Peyer's patch (tissue), 4 donors: ENCODE results near the gene SLC25A14. TPM values are rescaled to one million over a fixed set of nuclear protein-coding genes. Genes with fewer than 3 reads are reported as not detected.

ENCODE experiments used
- DNase-seq, 3 donors: peaks; one replicate each; pipeline ENCODE4 v3.0.0-alpha.2; 2017 to 2019
- H3K27ac ChIP-seq, 4 donors: fragments of 200-600 bp; sonication (generic); one replicate each; pipeline ENCODE4 v1.5.1; 2016 to 2019
- H3K27me3 ChIP-seq, 2 donors: fragments of 200-600 bp; sonication (generic); one replicate each; pipeline ENCODE4 v1.5.1; 2019
- H3K36me3 ChIP-seq, 3 donors: fragments of 200-600 bp; sonication (generic); one replicate each; pipeline ENCODE4 v1.5.1; 2016 to 2019
- H3K4me1 ChIP-seq, 4 donors: fragments of 200-600 bp; sonication (generic); one replicate each; pipeline ENCODE4 v1.5.1; 2016 to 2019
- H3K4me3 ChIP-seq, 4 donors: fragments of 200-600 bp; sonication (generic); 1 replicate in 3 of 4; 2 replicates in 1 of 4; pipeline ENCODE4 v1.5.1; 2016 to 2019; ENCODE audit warnings: mild to moderate bottlenecking in 1 of 4
- H3K9me3 ChIP-seq, 4 donors: fragments of 200-600 bp; sonication (generic); one replicate each; pipeline ENCODE4 v1.5.1; 2016 to 2019; ENCODE audit warnings: mild to moderate bottlenecking in 1 of 4
- POLR2A ChIP-seq, 2 donors: fragments of 450-650 bp; IDR thresholded peaks; one replicate each; pipeline ENCODE4 v1.5.1; 2017; ENCODE audit warnings: antibody characterized with exemption in 2 of 2, mild to moderate bottlenecking in 2 of 2, moderate library complexity in 2 of 2
- total RNA-seq, 4 donors: library from RNA; depleted of rRNA; stranded (reverse); fragments of >200 nt; gene quantifications; one replicate each; pipeline ENCODE4 v1.1.0, GENCODE V29; 2016
- TF ChIP-seq, protein P1 (sequence below), 6 experiments: fragments of 450-650 bp in 4 of 6; fragments of 200-600 bp in 2 of 6; sonication (generic) in 1 of 6; IDR thresholded peaks; one replicate each; pipeline ENCODE4 v1.5.1; 2017 to 2019; ENCODE audit warnings: antibody characterized with exemption in 6 of 6, mild to moderate bottlenecking in 3 of 6, moderate library complexity in 1 of 6

SLC25A14 gene
- total RNA-seq, 4 donors from 2014 or later: 3.5 to 13.2 (median 11.1) TPM; not detected in 1

DNA sequence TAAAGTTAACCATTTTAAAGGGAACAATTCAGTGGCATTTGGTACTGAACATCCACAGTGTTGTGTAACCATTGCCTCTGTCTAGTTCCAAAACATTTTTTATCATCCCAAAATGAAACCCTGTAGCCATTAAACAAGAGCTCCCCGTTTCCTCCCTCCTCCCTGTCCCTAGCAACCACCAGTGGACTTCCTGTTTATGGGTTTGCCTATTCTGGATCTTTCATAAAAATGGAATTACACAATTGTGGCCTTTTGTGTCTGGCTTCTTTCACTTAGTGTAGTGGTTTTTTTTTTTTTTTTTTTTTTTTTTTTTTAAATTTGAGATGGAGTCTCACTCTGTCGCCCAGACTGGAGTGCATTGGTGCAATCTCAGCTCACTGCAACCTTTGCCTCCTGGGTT, 73.7 kb downstream of the SLC25A14 start:
- Histone ChIP-seq H3K27me3 (no peaks in the 10 kb centered on the region), H3K9me3 (no peaks in the 10 kb centered on the region), H3K4me3 (no peak overlapping the region), H3K27ac (no peak overlapping the region), H3K4me1 (no peaks in the 10 kb centered on the region), H3K36me3 (peaks cover 0 to 8% (median 0%) of the 10 kb centered on the region in 3 donors)
- DNase-seq: no peak
- no peak for TF ChIP-seq POLR2A (IDR thresholded peaks at IDR 0.05)
- TF ChIP-seq, protein P1, sequence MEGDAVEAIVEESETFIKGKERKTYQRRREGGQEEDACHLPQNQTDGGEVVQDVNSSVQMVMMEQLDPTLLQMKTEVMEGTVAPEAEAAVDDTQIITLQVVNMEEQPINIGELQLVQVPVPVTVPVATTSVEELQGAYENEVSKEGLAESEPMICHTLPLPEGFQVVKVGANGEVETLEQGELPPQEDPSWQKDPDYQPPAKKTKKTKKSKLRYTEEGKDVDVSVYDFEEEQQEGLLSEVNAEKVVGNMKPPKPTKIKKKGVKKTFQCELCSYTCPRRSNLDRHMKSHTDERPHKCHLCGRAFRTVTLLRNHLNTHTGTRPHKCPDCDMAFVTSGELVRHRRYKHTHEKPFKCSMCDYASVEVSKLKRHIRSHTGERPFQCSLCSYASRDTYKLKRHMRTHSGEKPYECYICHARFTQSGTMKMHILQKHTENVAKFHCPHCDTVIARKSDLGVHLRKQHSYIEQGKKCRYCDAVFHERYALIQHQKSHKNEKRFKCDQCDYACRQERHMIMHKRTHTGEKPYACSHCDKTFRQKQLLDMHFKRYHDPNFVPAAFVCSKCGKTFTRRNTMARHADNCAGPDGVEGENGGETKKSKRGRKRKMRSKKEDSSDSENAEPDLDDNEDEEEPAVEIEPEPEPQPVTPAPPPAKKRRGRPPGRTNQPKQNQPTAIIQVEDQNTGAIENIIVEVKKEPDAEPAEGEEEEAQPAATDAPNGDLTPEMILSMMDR (IDR thresholded peaks at IDR 0.05): no peak

DNA sequence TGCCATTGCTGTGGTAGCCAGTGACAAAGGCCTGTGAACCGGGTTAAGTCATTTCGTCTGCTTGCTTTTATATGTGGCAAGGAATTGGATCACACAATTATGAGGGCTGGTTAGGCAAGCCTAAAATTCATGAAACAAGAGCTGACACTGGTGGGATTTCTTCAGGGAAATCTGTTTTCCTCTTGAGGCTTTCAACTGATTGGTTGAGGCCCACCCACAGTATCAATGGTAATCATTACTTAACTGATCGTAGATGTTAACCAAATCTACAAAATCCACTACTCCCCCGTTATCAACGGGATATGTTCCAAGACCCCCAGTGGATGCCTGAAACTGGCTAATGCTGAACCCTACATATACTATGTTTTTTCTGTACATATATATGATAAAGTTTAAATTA, 75.1 kb downstream of the SLC25A14 start:
- peaks cover 0 to 8% (median 0%) of the 10 kb centered on the region in 3 donors for H3K36me3 ChIP-seq
- no peaks in the 10 kb centered on the region for H3K4me1 ChIP-seq
- no peak overlapping the region for H3K27ac ChIP-seq
- no peaks in the 10 kb centered on the region for H3K27me3 ChIP-seq
- no peaks in the 10 kb centered on the region for H3K9me3 ChIP-seq
- no peak overlapping the region for H3K4me3 ChIP-seq
- no peak for TF ChIP-seq POLR2A (IDR thresholded peaks at IDR 0.05)
- TF ChIP-seq, protein P1 (IDR thresholded peaks at IDR 0.05): no peak
- DNase-seq: no peak

DNA sequence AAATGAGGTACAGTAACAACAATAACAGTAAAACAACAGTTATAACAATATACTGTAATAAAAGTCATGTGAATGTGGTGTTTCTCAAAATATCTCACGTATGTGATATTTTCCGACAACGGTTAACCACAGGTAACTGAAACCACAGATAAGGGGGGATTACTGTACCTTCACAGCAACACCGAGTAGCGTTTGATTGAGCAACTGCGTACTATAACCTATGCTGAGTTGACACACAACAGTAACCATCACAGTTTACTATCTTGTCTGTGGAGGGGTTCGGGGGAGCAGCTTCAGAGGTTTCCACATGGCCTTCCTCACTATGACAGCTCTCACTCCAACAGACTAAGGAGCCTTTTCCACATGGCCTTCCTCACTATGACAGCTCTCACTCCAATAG, 75.5 kb downstream of the SLC25A14 start:
- no peak overlapping the region for H3K4me3 ChIP-seq
- TF ChIP-seq, protein P1 (IDR thresholded peaks at IDR 0.05): no peak
- TF ChIP-seq POLR2A (IDR thresholded peaks at IDR 0.05): no peak

DNA sequence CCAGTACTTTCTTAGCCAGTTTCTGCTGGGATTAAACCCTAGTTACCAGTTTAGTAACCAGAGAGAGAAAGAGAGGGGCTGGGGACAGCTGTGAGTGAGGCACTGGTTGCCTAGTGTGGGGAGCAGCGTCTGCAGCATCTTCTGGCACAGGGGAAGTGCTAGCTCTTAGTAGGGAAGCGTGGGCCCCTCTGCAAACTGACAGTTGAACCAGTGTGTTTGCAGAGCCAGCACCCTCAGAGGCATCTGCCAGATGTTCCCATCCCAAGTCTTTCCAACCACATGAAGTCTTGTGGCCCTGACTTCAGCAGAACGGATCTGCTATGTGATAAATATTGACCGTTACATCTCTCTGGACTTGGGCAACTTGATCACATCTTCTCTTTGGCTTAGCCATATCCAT, 77.1 kb downstream of the SLC25A14 start:
- H3K4me3 ChIP-seq: no peak overlapping the region
- H3K27ac ChIP-seq: no peak overlapping the region
- DNase-seq: no peak

More for the DNA sequence above, 75.5 kb downstream of the SLC25A14 start:
- no peaks in the 10 kb centered on the region for H3K4me1 ChIP-seq
- H3K27ac ChIP-seq: no peak overlapping the region
- DNase-seq: no peak
- no peaks in the 10 kb centered on the region for H3K9me3 ChIP-seq
- H3K27me3 ChIP-seq: no peaks in the 10 kb centered on the region
- H3K36me3 ChIP-seq: peaks cover 0 to 4% (median 0%) of the 10 kb centered on the region in 3 donors

DNA sequence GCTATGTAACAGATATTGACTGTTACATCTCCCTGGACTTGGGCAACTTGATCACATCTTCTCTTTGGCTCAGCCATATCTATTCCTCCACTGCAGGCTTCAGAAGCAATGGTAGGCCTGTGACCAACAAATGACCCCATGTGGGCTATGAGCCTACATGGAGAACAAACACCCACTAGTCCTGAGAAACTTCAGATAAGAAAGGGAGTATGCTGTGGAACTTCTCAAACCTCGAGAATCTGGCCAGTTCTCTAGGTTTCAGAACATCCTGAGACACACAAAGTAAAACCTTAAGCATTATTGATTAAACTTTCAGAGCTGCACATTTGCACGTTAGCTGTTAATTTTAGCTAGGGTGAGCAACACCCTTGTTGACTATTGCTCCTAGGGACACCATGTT, 78.3 kb downstream of the SLC25A14 start:
- Histone ChIP-seq H3K27me3 (no peaks in the 10 kb centered on the region), H3K9me3 (no peaks in the 10 kb centered on the region), H3K27ac (no peak overlapping the region), H3K36me3 (no peaks in the 10 kb centered on the region), H3K4me3 (no peak overlapping the region), H3K4me1 (no peaks in the 10 kb centered on the region)
- DNase-seq: no peak
- TF ChIP-seq POLR2A (IDR thresholded peaks at IDR 0.05): no peak
- TF ChIP-seq, protein P1 (IDR thresholded peaks at IDR 0.05): no peak

More for the DNA sequence above, 77.1 kb downstream of the SLC25A14 start:
- no peaks in the 10 kb centered on the region for H3K9me3 ChIP-seq
- peaks cover 0 to 2% (median 0%) of the 10 kb centered on the region in 3 donors for H3K36me3 ChIP-seq
- TF ChIP-seq, protein P1 (IDR thresholded peaks at IDR 0.05): no peak
- no peak for TF ChIP-seq POLR2A (IDR thresholded peaks at IDR 0.05)
- no peaks in the 10 kb centered on the region for H3K4me1 ChIP-seq
- no peaks in the 10 kb centered on the region for H3K27me3 ChIP-seq

DNA sequence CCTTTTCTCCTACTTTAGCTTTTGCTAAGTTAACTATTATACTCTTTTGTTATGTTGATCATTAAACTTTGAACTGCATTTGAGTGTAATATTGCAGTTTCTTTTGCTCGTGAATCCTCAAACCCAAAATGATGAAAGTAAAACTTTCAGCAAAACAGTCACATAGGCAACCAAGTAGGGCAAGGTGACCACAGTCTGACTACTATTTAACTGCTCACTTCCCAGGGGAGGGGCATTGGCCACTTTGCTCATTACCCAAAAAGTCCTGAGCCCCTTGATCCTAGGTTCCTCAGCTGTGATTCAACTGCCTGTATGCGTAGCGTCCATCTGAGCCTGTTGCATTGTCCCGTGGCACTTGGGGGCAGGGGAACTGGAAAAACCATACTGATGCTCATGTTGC, 79.0 kb downstream of the SLC25A14 start:
- H3K9me3 ChIP-seq: no peaks in the 10 kb centered on the region
- no peaks in the 10 kb centered on the region for H3K4me1 ChIP-seq
- no peak overlapping the region for H3K4me3 ChIP-seq
- H3K27ac ChIP-seq: no peak overlapping the region
- no peak for DNase-seq
- H3K36me3 ChIP-seq: no peaks in the 10 kb centered on the region
- TF ChIP-seq, protein P1 (IDR thresholded peaks at IDR 0.05): no peak
- no peak for TF ChIP-seq POLR2A (IDR thresholded peaks at IDR 0.05)
- H3K27me3 ChIP-seq: no peaks in the 10 kb centered on the region
